Astrocyte (in vitro differentiated cells and primary cell): ENCODE measurements around the gene TMC2. TPM values are rescaled to one million over a fixed set of nuclear protein-coding genes. Genes with fewer than 3 reads are reported as not detected.

Experiments
- DNase-seq: peaks from one replicate; pipeline ENCODE4 v3.0.0-alpha.2; 2010; ENCODE audit warnings: low read depth
- FAIRE-seq: peaks from 2 replicates; lab custom pipeline; 2011; peaks lifted over from hg19 to GRCh38; lab: Jason Lieb, UNC
- H2AFZ ChIP-seq: 2 replicates; pipeline ENCODE4 v1.6.0; 2012; ENCODE audit warnings: low read depth, low read length, inconsistent platforms
- H3K27ac ChIP-seq: 2 replicates; pipeline ENCODE4 v1.5.1; 2011; ENCODE audit warnings: low read depth, low read length, inconsistent platforms
- H3K27me3 ChIP-seq: 2 replicates; pipeline ENCODE4 v1.6.0; 2011; ENCODE audit warnings: low read length, inconsistent platforms; ENCODE audit not compliant: insufficient read depth
- H3K36me3 ChIP-seq: 2 replicates; pipeline ENCODE4 v1.5.1; 2011; ENCODE audit warnings: low read length, inconsistent platforms; ENCODE audit not compliant: insufficient read depth
- H3K4me1 ChIP-seq: 2 replicates; pipeline ENCODE4 v1.5.1; 2011; ENCODE audit warnings: low read length, inconsistent platforms; ENCODE audit not compliant: insufficient read depth
- H3K4me2 ChIP-seq: 2 replicates; pipeline ENCODE4 v1.6.0; 2012; ENCODE audit warnings: low read length, inconsistent platforms
- H3K4me3 ChIP-seq: 2 replicates; pipeline ENCODE4 v1.5.1; 2011; ENCODE audit warnings: low read depth, mild to moderate bottlenecking, low read length, inconsistent platforms; ENCODE audit not compliant: insufficient read depth
- H3K79me2 ChIP-seq: 2 replicates; pipeline ENCODE4 v1.6.0; 2012; ENCODE audit warnings: mild to moderate bottlenecking, low read length, inconsistent platforms; ENCODE audit not compliant: insufficient read depth
- H3K9ac ChIP-seq: 2 replicates; pipeline ENCODE4 v1.6.0; 2012; ENCODE audit warnings: mild to moderate bottlenecking, low read length, inconsistent platforms
- H3K9me3 ChIP-seq: 2 replicates; pipeline ENCODE4 v1.5.1; 2012; ENCODE audit warnings: low read depth, mild to moderate bottlenecking, low read length, inconsistent platforms; ENCODE audit not compliant: insufficient read depth
- H4K20me1 ChIP-seq: 2 replicates; pipeline ENCODE4 v1.6.0; 2012; ENCODE audit warnings: low read length, inconsistent platforms; ENCODE audit not compliant: insufficient read depth
- H3K27ac Mint-ChIP-seq: one replicate; pipeline ENCODE4 v1.8.0; 2021; ENCODE audit warnings: mild to moderate bottlenecking, mixed read lengths; ENCODE audit not compliant: unreplicated experiment
- H3K27me3 Mint-ChIP-seq: one replicate; pipeline ENCODE4 v1.8.0; 2021; ENCODE audit warnings: low read depth, mixed read lengths; ENCODE audit not compliant: unreplicated experiment
- H3K36me3 Mint-ChIP-seq: one replicate; pipeline ENCODE4 v1.8.0; 2021; ENCODE audit warnings: low read depth, mixed read lengths; ENCODE audit not compliant: unreplicated experiment
- H3K4me1 Mint-ChIP-seq: one replicate; pipeline ENCODE4 v1.8.0; 2021; ENCODE audit warnings: low read depth, mixed read lengths; ENCODE audit not compliant: unreplicated experiment
- H3K4me3 Mint-ChIP-seq: one replicate; pipeline ENCODE4 v1.8.0; 2021; ENCODE audit warnings: mild to moderate bottlenecking, moderate library complexity, mixed read lengths; ENCODE audit not compliant: unreplicated experiment
- H3K9me3 Mint-ChIP-seq: one replicate; pipeline ENCODE4 v1.8.0; 2021; ENCODE audit warnings: mild to moderate bottlenecking, mixed read lengths; ENCODE audit not compliant: unreplicated experiment
- EZH2 ChIP-seq: IDR thresholded peaks from 2 replicates; pipeline ENCODE4 v1.6.1; 2012; ENCODE audit warnings: mild to moderate bottlenecking, low read length, inconsistent platforms; ENCODE audit not compliant: insufficient read depth
- total RNA-seq: library from RNA; stranded (reverse); gene quantifications from 2 replicates; pipeline ENCODE4 v1.2.1, GENCODE V29; 2021
- TF ChIP-seq, protein P1 (sequence below): IDR thresholded peaks from 2 replicates; pipeline ENCODE4 v1.5.1; 2011; ENCODE audit warnings: low read depth, mild to moderate bottlenecking, inconsistent platforms, low read length, moderate library complexity; ENCODE audit not compliant: insufficient read depth

TMC2 gene
- total RNA-seq, 1 donor from 2014 or later, result not detected

DNA sequence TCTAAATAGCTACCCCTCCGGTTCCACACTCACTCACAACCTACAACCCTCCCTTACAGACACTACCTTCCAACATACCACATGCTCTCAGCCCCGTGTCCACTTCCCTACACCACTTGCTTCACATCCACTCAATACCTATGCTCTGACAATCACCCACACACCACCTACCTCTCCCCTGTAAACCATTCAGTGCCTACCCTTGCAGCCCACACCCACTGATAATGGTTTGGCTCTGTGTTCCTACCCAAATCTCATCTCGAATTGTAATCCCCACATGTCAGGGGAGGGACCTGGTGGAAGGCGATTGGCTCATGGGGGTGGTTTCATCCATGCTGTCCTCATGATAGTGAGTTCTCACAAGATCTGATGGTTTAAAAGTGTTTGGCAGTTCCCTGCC, 17.8 kb upstream of the TMC2 start:
- H3K27me3 Mint-ChIP-seq, result peaks cover 33% of the 10 kb centered on the region
- no peak overlapping the region for H3K9ac ChIP-seq
- H3K9me3 ChIP-seq, result no peaks in the 10 kb centered on the region
- H3K27me3 ChIP-seq, result no peaks in the 10 kb centered on the region
- H3K4me2 ChIP-seq, result no peak overlapping the region
- H2AFZ ChIP-seq, result no peak overlapping the region
- no peak overlapping the region for H3K27ac Mint-ChIP-seq
- no peaks in the 10 kb centered on the region for H3K79me2 ChIP-seq
- H3K4me1 Mint-ChIP-seq, result peaks cover 3% of the 10 kb centered on the region
- no peaks in the 10 kb centered on the region for H3K36me3 ChIP-seq
- no peaks in the 10 kb centered on the region for H4K20me1 ChIP-seq
- H3K4me3 ChIP-seq, result no peak overlapping the region
- H3K4me3 Mint-ChIP-seq, result no peak overlapping the region
- no peak overlapping the region for H3K27ac ChIP-seq
- H3K36me3 Mint-ChIP-seq, result no peaks in the 10 kb centered on the region
- H3K9me3 Mint-ChIP-seq, result peaks cover 3% of the 10 kb centered on the region
- TF ChIP-seq, protein P1, sequence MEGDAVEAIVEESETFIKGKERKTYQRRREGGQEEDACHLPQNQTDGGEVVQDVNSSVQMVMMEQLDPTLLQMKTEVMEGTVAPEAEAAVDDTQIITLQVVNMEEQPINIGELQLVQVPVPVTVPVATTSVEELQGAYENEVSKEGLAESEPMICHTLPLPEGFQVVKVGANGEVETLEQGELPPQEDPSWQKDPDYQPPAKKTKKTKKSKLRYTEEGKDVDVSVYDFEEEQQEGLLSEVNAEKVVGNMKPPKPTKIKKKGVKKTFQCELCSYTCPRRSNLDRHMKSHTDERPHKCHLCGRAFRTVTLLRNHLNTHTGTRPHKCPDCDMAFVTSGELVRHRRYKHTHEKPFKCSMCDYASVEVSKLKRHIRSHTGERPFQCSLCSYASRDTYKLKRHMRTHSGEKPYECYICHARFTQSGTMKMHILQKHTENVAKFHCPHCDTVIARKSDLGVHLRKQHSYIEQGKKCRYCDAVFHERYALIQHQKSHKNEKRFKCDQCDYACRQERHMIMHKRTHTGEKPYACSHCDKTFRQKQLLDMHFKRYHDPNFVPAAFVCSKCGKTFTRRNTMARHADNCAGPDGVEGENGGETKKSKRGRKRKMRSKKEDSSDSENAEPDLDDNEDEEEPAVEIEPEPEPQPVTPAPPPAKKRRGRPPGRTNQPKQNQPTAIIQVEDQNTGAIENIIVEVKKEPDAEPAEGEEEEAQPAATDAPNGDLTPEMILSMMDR, result no peak
- TF ChIP-seq EZH2, result no peak
- no peak for FAIRE-seq
- H3K4me1 ChIP-seq, result no peaks in the 10 kb centered on the region
- DNase-seq, result no peak

DNA sequence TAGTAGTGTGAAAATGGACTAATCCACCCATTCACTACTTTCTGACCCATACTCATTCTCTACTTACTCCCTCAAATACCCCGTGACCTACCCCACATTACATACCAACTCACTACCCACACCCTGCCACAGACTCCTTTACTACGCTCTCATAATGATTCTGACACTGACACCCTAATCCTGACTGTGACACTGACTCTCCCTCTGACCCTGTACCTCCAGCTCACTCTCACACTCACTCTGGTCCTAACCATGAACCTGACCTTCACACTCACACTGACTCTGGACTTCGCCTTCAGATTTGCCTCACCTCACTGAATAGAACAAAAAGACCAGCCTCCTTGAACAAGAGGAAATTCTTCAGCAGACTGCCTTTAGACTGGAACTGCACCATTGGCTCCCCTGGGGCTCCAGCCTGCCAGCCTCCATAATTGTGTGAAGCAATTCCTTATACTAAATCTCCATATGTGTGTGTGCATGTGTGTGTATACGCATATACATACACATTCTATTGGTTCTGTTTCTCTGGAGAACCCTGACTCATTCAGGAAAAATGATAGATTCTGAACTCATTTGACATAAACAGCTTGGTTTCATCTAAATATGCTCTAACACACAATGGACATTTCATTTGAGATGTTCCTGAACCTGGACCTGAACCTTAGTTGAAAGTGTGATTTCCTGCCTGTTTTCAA, 17.1 kb upstream of the TMC2 start:
- Mint-ChIP-seq H3K4me1 (peaks cover 3% of the 10 kb centered on the region), H3K27ac (no peak overlapping the region), H3K4me3 (no peak overlapping the region), H3K36me3 (no peaks in the 10 kb centered on the region), H3K27me3 (peaks cover 26% of the 10 kb centered on the region), H3K9me3 (peaks cover 3% of the 10 kb centered on the region)
- DNase-seq (no peak), FAIRE-seq (no peak)
- Histone ChIP-seq H2AFZ (no peak overlapping the region), H3K9me3 (no peaks in the 10 kb centered on the region), H4K20me1 (no peaks in the 10 kb centered on the region), H3K9ac (no peak overlapping the region), H3K36me3 (no peaks in the 10 kb centered on the region), H3K4me1 (no peaks in the 10 kb centered on the region), H3K4me2 (no peak overlapping the region), H3K79me2 (no peaks in the 10 kb centered on the region), H3K27ac (no peak overlapping the region), H3K4me3 (no peak overlapping the region), H3K27me3 (no peaks in the 10 kb centered on the region)
- TF ChIP-seq EZH2, result no peak

DNA sequence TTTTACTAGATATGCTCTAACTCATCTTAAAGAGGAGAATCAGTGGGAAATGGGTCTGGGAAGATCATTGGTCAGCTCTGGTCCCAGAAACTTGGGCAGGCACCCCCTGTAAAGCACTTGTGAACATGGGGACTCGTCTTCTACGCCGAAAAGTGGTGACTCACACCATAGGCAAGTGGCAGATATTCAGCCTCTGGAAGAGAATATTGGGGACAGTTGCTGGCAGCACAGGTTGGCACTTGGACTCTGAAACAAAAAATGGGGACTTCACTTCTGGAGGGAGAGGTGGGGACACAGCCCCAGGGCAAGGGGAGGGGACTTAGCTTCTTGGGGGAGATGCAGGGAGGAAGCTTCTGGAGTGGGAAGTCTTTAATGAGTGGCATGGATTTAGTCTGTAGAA, 15.8 kb upstream of the TMC2 start:
- peaks cover 22% of the 10 kb centered on the region for H3K27me3 Mint-ChIP-seq
- Histone ChIP-seq H3K4me1 (peaks cover 6% of the 10 kb centered on the region), H2AFZ (no peak overlapping the region), H3K4me2 (no peak overlapping the region), H3K4me3 (no peak overlapping the region), H3K27ac (no peak overlapping the region), H3K9me3 (no peaks in the 10 kb centered on the region), H3K9ac (no peak overlapping the region), H3K79me2 (no peaks in the 10 kb centered on the region), H4K20me1 (no peaks in the 10 kb centered on the region), H3K36me3 (no peaks in the 10 kb centered on the region), H3K27me3 (no peaks in the 10 kb centered on the region)
- H3K27ac Mint-ChIP-seq, result no peak overlapping the region
- FAIRE-seq (no peak), DNase-seq (no peak)
- H3K4me3 Mint-ChIP-seq, result no peak overlapping the region
- TF ChIP-seq EZH2, result no peak
- TF ChIP-seq, protein P1, result no peak
- H3K36me3 Mint-ChIP-seq, result no peaks in the 10 kb centered on the region
- peaks cover 3% of the 10 kb centered on the region for H3K9me3 Mint-ChIP-seq
- H3K4me1 Mint-ChIP-seq, result peaks cover 3% of the 10 kb centered on the region
